PC-9 (cell line): ENCODE measurements around the gene HS3ST2. TPM values are rescaled to one million over a fixed set of nuclear protein-coding genes. Genes with fewer than 3 reads are reported as not detected.
A peak's percentile ranks its signal among the peaks of the same experiment; 100 is the strongest.

Source experiments
- BruUV-seq: library from RNA; stranded (reverse); fragments of 400-500 nt; replicated peaks from 2 replicates; lab custom pipeline; 2021; lab: Mats Ljungman, UMichigan
- CTCF ChIA-PET: fragments of 300-600 bp; sonication (Branson Sonifier 250); formaldehyde crosslinking; loops from one replicate; lab custom pipeline; 2022; ENCODE audit warnings: antibody characterized with exemption; lab: Charles Lee
- POLR2A ChIA-PET: fragments of 300-600 bp; sonication (Branson Sonifier 250); formaldehyde crosslinking; loops from one replicate; lab custom pipeline; 2022; ENCODE audit warnings: antibody characterized with exemption; ENCODE audit not compliant: unreplicated experiment; lab: Charles Lee
- DNase-seq, 2 experiments: peaks; one replicate each; pipeline versions ENCODE4 v3.0.0 to v3.0.0-alpha.2; 2015 to 2022; ENCODE audit warnings: mixed read lengths in 1 of 2
- H2AFZ ChIP-seq: fragments of 200-600 bp; sonication (generic); 2 replicates; pipeline ENCODE4 v1.8.1; 2017; ENCODE audit warnings: antibody characterized with exemption
- H3F3A ChIP-seq: fragments of 200-600 bp; sonication (generic); 2 replicates; pipeline ENCODE4 v1.8.1; 2017; ENCODE audit warnings: antibody characterized with exemption, mild to moderate bottlenecking, low read depth; ENCODE audit not compliant: insufficient read depth
- H3K27ac ChIP-seq: fragments of 200-600 bp; sonication (generic); 2 replicates; pipeline ENCODE4 v1.6.1; 2016; ENCODE audit warnings: mixed run types
- H3K27me3 ChIP-seq: fragments of 200-600 bp; sonication (generic); 2 replicates; pipeline ENCODE4 v1.6.1; 2016; ENCODE audit warnings: low read depth, mixed run types; ENCODE audit not compliant: insufficient read depth
- H3K36me3 ChIP-seq: fragments of 200-600 bp; sonication (generic); 2 replicates; pipeline ENCODE4 v1.6.1; 2016; ENCODE audit warnings: low read depth, mixed run types
- H3K4me1 ChIP-seq: fragments of 200-600 bp; sonication (generic); replicated peaks from 2 replicates; pipeline ENCODE4 v1.6.1; 2016; ENCODE audit warnings: mixed run types; ENCODE audit not compliant: insufficient read depth
- H3K4me2 ChIP-seq: fragments of 200-600 bp; sonication (generic); 2 replicates; pipeline ENCODE4 v1.6.1; 2017; ENCODE audit warnings: mixed run types
- H3K4me3 ChIP-seq: fragments of 200-600 bp; sonication (generic); 2 replicates; pipeline ENCODE4 v1.6.1; 2016; ENCODE audit warnings: mixed run types
- H3K79me2 ChIP-seq: fragments of 200-600 bp; sonication (generic); 2 replicates; pipeline ENCODE4 v1.6.1; 2017; ENCODE audit warnings: low read depth, mixed run types
- H3K9me2 ChIP-seq: fragments of 200-600 bp; sonication (generic); 2 replicates; pipeline ENCODE4 v1.8.1; 2017; ENCODE audit warnings: mild to moderate bottlenecking; ENCODE audit not compliant: insufficient read depth
- H3K9me3 ChIP-seq: fragments of 200-600 bp; sonication (generic); 2 replicates; pipeline ENCODE4 v1.8.1; 2016; ENCODE audit warnings: low read depth; ENCODE audit not compliant: insufficient read depth
- H4K20me1 ChIP-seq: fragments of 200-600 bp; sonication (generic); 2 replicates; pipeline ENCODE4 v1.8.1; 2017; ENCODE audit not compliant: insufficient read depth
- EZH2 ChIP-seq: fragments of 200-600 bp; sonication (generic); IDR thresholded peaks from 2 replicates; pipeline ENCODE4 v1.8.0; 2017; ENCODE audit warnings: antibody characterized with exemption, low read depth
- intact Hi-C: fragments of 100-400 bp; cut with micrococcal nuclease; formaldehyde crosslinking; loops from one replicate; pipeline ENCODE4 v1.10.0; 2022; ENCODE audit not compliant: unreplicated experiment
- total RNA-seq: library from RNA; stranded (reverse); gene quantifications from 2 replicates; pipeline ENCODE4 v1.2.3, GENCODE V29; 2021
- TF ChIP-seq, protein P1 (sequence below): fragments of 200-600 bp; sonication (generic); conservative IDR thresholded peaks from 2 replicates; pipeline ENCODE4 v1.6.1; 2017; ENCODE audit warnings: mixed run types, antibody characterized with exemption, mild to moderate bottlenecking, moderate library complexity

The HS3ST2 gene
- total RNA-seq, 1 experiment from 2014 or later = 1.1 TPM

- H3K9me3 ChIP-seq = no peaks in the 10 kb centered on the region
- no peaks in the 10 kb centered on the region for H3K27me3 ChIP-seq
- no peaks in the 10 kb centered on the region for H3K79me2 ChIP-seq
- H2AFZ ChIP-seq = no peak overlapping the region
- no TSS peak for BruUV-seq
- H3K4me2 ChIP-seq = no peak overlapping the region
- H3K27ac ChIP-seq = no peak overlapping the region
- H3K9me2 ChIP-seq = no peaks in the 10 kb centered on the region
- TF ChIP-seq, protein P1, sequence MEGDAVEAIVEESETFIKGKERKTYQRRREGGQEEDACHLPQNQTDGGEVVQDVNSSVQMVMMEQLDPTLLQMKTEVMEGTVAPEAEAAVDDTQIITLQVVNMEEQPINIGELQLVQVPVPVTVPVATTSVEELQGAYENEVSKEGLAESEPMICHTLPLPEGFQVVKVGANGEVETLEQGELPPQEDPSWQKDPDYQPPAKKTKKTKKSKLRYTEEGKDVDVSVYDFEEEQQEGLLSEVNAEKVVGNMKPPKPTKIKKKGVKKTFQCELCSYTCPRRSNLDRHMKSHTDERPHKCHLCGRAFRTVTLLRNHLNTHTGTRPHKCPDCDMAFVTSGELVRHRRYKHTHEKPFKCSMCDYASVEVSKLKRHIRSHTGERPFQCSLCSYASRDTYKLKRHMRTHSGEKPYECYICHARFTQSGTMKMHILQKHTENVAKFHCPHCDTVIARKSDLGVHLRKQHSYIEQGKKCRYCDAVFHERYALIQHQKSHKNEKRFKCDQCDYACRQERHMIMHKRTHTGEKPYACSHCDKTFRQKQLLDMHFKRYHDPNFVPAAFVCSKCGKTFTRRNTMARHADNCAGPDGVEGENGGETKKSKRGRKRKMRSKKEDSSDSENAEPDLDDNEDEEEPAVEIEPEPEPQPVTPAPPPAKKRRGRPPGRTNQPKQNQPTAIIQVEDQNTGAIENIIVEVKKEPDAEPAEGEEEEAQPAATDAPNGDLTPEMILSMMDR = no peak
- no peak for TF ChIP-seq EZH2
- H4K20me1 ChIP-seq = no peaks in the 10 kb centered on the region
- H3K4me1 ChIP-seq = peaks cover 23% of the 10 kb centered on the region
- peak; percentile 21 to 55 for DNase-seq
- intact Hi-C loops = no loop called here
- no peak overlapping the region for H3K4me3 ChIP-seq
- peaks cover 24% of the 10 kb centered on the region for H3F3A ChIP-seq
- ChIA-PET CTCF (no interaction called here), POLR2A (interaction anchor here (0.7 kb wide), 1 partner anchor 284 kb away, joined by 3 read pairs; no protein-coding TSS in a partner anchor)
- no peaks in the 10 kb centered on the region for H3K36me3 ChIP-seq
Observed at GRCh38 chr16:22787466-22788192, 26.3 kb upstream of the HS3ST2 start.

- Histone ChIP-seq H3K4me2 (no peak overlapping the region), H3K4me1 (peaks cover 23% of the 10 kb centered on the region), H2AFZ (no peak overlapping the region), H4K20me1 (no peaks in the 10 kb centered on the region), H3K4me3 (no peak overlapping the region), H3F3A (peaks cover 24% of the 10 kb centered on the region), H3K9me2 (no peaks in the 10 kb centered on the region), H3K9me3 (no peaks in the 10 kb centered on the region), H3K79me2 (no peaks in the 10 kb centered on the region), H3K36me3 (no peaks in the 10 kb centered on the region), H3K27me3 (no peaks in the 10 kb centered on the region), H3K27ac (no peak overlapping the region)
- intact Hi-C loops = no loop called here
- DNase-seq = no peak
- ChIA-PET POLR2A (no interaction called here), CTCF (no interaction called here)
- TF ChIP-seq EZH2 = no peak
- TF ChIP-seq, protein P1 = no peak
- no TSS peak for BruUV-seq
Observed at GRCh38 chr16:22788193-22788530, 25.8 kb upstream of the HS3ST2 start.

GRCh38 chr16:22789281-22789945, 24.5 kb upstream of the HS3ST2 start:
- intact Hi-C loops = no loop called here
- Histone ChIP-seq H3K9me2 (no peaks in the 10 kb centered on the region), H3K79me2 (no peaks in the 10 kb centered on the region), H3K27me3 (no peaks in the 10 kb centered on the region), H3K4me2 (peak overlapping the region; percentile 38), H3K27ac (peak overlapping the region; percentile 47), H3K36me3 (no peaks in the 10 kb centered on the region), H4K20me1 (no peaks in the 10 kb centered on the region), H3K4me3 (no peak overlapping the region), H3K9me3 (peaks cover 4% of the 10 kb centered on the region; the same call in 1 of the 2 replicates), H3F3A (peaks cover 24% of the 10 kb centered on the region), H2AFZ (no peak overlapping the region), H3K4me1 (peaks cover 23% of the 10 kb centered on the region)
- ChIA-PET POLR2A (no interaction called here), CTCF (interaction anchor here (0.6 kb wide), 1 partner anchor 1812 kb away, joined by 9 read pairs; no protein-coding TSS in a partner anchor)
- TF ChIP-seq, protein P1 = no peak
- no peak for TF ChIP-seq EZH2
- peak; percentile 29 to 70 for DNase-seq
- BruUV-seq = no TSS peak
